GM12865 (cell line): ENCODE results near the gene ZNF735.
A peak's percentile ranks its signal among the peaks of the same experiment; 100 is the strongest.
"Not testable (repeated sequence)": the region's sequence is repeated elsewhere in the genome, so short reads cannot be mapped to it uniquely, and the experiment has no call there.

Experiments
- DNase-seq: peaks from one replicate; pipeline ENCODE4 v3.0.0; 2010; ENCODE audit warnings: low read depth
- H3K4me3 ChIP-seq: 2 replicates; pipeline ENCODE4 v1.5.1; 2011; ENCODE audit warnings: mild to moderate bottlenecking, low read depth, low read length, control low read depth
- CTCF ChIP-seq: IDR thresholded peaks from 2 replicates; pipeline ENCODE4 v1.5.1; 2011; ENCODE audit warnings: low read length, control low read depth, low read depth, inconsistent platforms; ENCODE audit not compliant: insufficient read depth; ENCODE audit errors: missing control alignments

Gene ZNF735

GRCh38 chr7:64183126-64183742, 23.8 kb upstream of the ZNF735 start:
- DNase-seq = no peak
- peak; percentile 36 for TF ChIP-seq CTCF

GRCh38 chr7:64183827-64184372, 23.1 kb upstream of the ZNF735 start:
- DNase-seq = no peak
- H3K4me3 ChIP-seq = no peak overlapping the region
- no peak for TF ChIP-seq CTCF

More at GRCh38 chr7:64183126-64183742, 23.8 kb upstream of the ZNF735 start:
- no peak overlapping the region for H3K4me3 ChIP-seq

GRCh38 chr7:64184376-64184775, 22.6 kb upstream of the ZNF735 start:
- TF ChIP-seq CTCF = no peak
- DNase-seq = no peak
- no peak overlapping the region for H3K4me3 ChIP-seq

- no peak for TF ChIP-seq CTCF
Observed at GRCh38 chr7:64187408-64187807, 19.6 kb upstream of the ZNF735 start.

GRCh38 chr7:64192148-64192704, 14.8 kb upstream of the ZNF735 start:
- H3K4me3 ChIP-seq = no peak overlapping the region
- no peak for DNase-seq
- TF ChIP-seq CTCF = no peak

More at GRCh38 chr7:64187408-64187807, 19.6 kb upstream of the ZNF735 start:
- H3K4me3 ChIP-seq = no peak overlapping the region
- no peak for DNase-seq

GRCh38 chr7:64192775-64193174, 14.2 kb upstream of the ZNF735 start:
- no peak for TF ChIP-seq CTCF
- H3K4me3 ChIP-seq = no peak overlapping the region
- no peak for DNase-seq

DNA sequence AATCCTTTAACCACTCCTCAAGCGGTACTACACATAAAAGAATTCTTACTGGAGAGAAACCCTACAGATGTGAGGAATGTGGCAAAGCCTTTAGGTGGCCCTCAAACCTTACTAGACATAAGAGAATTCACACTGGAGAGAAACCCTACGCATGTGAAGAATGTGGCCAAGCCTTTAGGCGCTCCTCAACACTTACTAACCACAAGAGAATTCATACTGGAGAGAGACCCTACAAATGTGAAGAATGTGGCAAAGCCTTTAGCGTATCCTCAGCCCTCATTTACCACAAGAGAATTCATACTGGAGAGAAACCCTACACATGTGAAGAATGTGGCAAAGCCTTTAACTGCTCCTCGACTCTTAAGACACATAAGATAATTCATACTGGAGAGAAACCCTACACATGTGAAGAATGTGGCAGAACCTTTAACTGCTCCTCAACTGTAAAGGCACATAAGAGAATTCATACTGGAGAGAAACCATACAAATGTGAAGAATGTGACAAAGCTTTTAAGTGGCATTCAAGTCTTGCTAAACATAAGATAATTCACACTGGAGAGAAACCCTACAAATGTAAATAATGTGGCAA, 12.8 kb downstream of the ZNF735 start:
- not testable (repeated sequence) for DNase-seq, H3K4me3 ChIP-seq
